ENCODE data around the gene GPC5.
"Not testable (repeated sequence)": the region's sequence is repeated elsewhere in the genome, so short reads cannot be mapped to it uniquely, and the experiment has no call there.

The GPC5 gene

DNA sequence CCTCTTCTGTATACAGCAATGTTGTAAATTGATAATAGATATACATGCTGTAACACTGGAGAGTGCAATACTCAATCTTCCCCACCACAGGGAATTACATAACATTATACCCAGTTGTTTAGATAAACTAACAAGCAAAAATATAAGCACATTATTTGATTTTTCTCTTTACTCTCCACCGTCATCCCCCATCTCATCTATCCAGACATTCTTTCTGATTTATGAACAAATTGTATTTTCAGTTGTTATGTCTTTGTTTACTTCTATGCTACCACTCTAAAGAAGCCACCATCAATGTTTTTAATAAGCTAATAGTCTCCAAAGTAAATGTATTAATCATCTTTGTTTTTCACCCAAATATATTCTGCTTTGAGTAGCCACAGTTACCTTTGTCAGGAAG, 1337.5 kb downstream of the GPC5 start:
- DNase-seq (ENCODE audit: low read depth in 2 of 2) = no peak

DNA sequence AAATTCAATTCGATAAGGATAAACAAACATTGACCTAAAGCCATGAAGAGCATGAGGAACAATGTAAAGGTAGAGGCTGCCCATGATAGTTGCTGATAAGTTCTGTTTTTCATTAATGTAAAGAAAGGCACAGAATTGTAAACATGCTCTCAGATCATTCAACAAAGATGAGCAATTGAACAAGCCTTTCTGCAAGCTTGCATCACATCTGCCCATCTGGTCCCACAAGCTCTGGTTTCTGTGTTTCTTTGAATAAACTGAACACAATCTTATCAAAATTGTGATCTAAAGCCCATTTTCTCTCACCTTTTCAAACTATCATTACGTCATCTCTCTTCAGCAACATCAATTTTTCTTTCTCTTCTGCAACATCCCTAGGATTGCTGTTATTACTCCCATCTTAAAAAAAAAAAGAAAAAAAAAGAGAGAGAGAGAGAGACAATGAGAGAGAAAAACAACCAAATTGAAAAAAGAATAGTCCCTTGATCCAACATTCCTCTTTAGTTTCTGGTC, 1340.9 kb downstream of the GPC5 start:
- DNase-seq (ENCODE audit: low read depth in 2 of 2) = peak; percentile 6 to 9

DNA sequence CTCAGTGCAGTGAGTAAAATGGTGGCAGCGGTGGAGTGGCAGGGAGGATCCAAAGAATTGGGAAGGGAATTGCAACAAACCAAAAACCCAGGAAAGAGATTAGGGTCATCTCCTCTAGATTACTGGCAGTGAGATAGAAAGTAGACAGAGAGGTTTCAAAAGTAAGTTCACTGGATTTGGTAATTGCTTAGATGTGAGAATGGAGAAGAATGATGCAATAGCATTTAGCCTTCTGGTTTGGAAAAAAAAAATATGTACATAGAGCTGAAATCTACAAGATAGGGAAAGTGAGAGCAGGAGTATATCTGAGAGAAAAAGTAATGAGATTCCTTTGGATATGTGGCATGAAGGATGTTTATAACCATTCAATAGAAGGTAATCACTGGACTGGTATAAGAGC, 1345.6 kb downstream of the GPC5 start:
- no peak for DNase-seq (ENCODE audit: low read depth in 2 of 2)

DNA sequence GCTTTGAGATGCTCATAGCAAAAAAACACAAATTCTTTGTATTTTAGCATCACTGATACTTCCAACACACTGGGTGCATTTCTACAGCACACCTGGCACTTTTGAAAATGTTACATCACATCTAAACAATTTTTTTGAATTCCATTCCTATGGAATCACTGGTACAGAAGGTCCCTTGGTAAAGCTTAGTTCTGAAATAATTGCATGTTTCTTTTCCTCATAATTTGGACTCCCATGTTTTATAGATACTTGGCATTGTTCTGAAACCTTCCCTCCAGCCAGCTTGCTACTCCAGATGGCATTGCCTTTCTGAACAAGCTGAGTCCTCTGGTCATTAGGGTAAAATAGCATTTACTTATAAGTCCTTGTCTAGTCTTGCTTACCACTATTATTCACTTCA, 1346.8 kb downstream of the GPC5 start:
- no peak for DNase-seq (ENCODE audit: low read depth in 2 of 2)

DNA sequence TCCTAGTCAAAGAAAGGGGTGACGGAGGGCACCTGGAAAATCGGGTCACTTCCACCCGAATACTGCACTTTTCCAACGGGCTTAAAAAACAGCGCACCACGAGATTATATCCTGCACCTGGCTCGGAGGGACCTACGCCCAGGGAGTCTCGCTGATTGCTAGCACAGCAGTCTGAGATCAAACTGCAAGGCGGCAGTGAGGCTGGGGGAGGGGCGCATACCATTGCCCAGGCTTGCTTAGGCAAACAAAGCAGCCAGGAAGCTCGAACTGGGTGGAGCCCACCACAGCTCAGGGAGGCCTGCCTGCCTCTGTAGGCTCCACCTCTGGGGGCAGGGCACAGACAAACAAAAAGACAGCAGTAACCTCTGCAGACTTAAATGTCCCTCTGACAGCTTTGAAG, 1354.3 kb downstream of the GPC5 start:
- not testable (repeated sequence) for DNase-seq (ENCODE audit: low read depth in 2 of 2)

DNA sequence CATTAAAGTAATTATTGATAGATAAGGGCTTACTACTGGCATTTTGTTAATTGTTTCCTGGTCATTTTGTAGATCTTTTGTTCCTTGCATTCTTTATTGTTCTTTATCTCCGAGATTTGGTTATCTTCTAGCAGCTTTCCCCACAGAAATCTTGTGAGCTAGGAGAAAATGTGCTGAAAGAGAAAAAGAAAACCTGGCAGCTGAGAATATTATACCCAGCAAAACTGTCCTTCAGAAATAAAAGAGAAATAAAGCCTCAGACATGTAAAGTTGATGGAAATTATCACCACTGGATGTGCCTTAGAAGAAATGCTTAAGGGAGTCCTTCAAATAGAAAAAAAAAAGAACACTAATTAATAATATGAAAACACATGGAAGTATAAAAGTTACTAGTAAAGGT, 1363.3 kb downstream of the GPC5 start:
- DNase-seq (ENCODE audit: low read depth in 2 of 2) = no peak

DNA sequence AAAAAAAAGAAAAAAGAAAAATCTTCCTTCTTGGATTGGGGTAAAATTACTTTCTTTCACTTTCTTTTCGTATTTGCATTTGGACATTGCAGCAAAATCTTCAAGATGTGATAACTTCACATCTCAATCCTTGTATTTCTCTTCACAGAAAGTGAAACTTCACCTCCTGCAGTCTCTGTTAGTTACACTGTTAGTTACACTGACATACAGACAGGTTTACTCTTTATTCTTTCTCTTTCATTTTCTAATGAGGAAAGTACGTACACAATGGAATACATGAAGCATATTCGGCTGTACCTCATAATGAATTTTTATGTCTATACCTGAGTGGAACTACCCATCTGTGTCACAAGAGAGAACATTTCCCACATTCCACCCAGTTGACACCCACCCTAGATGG, 1369.0 kb downstream of the GPC5 start:
- no peak for DNase-seq (ENCODE audit: low read depth in 2 of 2)

DNA sequence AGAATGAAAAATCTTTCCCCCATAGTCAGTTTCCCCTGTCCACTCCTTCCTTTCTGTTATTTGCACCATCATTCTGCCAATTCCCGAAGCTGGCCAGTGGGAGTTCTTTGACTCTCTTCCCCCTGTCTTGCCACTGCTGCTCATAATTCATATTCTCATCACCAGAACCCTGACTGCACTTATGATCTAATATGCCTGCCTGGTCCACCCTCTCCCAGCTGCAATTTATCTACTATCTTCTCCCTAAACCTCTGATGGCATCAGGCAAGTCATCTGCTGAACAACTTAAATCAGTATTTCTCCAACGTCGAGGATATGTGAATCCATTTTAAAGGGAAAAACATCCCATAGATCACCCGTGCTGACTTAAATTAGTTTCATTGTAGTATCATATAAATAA, 1370.2 kb downstream of the GPC5 start:
- DNase-seq (ENCODE audit: low read depth in 2 of 2) = no peak

DNA sequence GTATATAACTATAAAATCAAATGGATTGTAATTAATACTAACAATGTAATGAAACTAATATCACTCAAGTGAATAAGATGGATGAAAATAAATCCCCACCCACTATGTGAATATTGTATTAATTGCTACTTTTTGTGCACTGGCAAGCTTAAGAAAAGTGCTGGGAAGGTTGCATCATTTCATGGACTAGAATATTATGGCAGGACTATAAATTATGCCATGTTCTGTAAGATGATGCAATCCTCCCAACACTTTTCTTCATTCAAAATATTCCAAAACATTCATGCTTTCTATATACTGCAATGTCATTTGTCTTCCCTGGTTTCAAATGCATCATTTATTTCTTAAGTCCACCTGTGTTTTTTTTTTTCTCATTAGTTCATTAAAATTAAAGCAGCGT, 1370.6 kb downstream of the GPC5 start:
- peak; percentile 25 to 32 for DNase-seq (ENCODE audit: low read depth in 2 of 2)

DNA sequence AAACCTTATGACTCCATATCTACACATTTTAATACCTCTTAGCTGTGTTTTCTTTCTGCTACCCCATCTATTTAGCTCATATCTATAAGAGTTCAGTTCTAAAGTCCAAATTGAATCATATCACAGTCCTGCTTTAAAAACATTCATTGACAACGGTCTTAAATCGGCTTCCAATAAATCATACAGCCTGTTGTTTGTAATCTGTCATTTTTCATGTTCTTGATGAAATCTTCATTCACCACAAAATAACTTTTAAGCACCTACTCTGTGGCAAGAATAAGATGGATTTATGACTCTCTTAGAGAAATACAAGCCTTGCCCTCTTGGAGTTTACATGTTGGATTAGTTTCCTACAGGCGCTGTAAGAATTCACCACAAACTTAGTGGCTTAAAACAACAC, 1377.2 kb downstream of the GPC5 start:
- peak in 1 of 2 experiments; percentile 25 for DNase-seq (ENCODE audit: low read depth in 2 of 2)

DNA sequence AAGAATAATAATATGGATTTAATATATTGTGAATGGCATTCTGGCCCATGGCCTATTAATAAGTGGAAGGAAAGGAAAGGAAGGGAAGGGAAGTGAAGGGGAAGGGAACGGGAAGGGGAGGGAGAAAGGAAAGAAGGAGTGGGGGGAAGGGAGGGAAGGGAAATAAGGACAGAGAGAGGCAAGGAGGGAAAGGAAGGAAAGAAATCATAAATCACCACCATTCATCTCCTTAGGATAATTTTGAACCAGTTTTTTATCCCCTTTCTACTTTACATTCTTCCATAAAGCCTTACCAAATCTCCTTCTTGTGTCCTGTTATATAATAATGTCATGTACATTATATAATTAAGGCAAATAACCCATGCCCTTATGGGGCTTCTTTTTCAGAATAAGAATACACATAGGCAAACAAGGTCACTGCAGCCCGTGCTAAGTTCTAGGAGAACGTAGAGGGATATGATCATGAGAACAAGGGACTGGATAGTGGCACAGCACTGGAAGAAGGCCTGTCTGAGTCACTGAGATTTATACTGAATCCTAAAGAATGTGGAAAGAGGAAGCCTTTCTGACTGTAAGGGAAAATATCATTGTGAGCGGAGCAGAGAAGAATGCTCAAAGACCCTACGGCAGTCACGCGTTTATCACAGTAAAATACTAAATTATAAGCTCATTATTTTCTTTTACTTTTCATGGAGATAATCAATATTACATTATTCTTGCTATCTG, 1383.7 kb downstream of the GPC5 start:
- DNase-seq (ENCODE audit: low read depth in 2 of 2) = no peak

DNA sequence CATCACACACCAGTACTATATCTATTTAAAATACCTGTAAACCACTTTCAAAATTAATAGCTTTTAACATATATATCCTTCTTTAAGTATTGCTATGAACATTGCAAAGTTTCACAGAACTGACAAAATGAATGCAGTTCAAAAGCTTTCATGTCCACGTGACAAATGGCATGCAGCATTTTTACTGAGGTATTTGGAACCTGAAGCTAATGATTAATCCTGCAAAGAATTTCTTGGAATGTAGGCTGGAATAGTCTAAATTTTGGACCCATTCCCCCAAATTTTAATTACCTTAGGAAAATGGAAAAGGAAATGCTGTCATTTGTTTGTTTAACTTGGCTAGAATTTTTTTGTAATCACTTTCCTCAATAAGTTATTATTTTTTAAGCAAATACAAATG, 1404.4 kb downstream of the GPC5 start:
- peak; percentile 21 to 32 for DNase-seq (ENCODE audit: low read depth in 2 of 2)

DNA sequence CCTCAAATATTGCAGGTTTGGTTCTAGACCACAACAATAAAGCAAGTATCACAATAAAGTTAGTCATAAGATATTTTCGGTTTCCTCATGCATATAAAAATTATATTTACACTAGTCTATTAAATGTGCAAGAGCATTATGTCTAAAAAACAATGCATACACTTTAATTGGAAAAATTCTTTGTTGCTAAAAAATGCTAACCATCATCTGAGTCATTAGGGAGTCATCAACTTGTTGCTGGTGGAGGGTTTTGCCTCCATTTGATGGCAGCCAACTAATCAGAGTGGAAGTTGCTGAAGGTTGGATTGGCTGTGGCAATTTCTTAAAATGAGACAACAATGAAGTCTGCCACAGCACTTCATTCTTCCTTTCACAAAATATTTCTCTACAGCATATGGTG, 1405.9 kb downstream of the GPC5 start:
- DNase-seq (ENCODE audit: low read depth in 2 of 2) = peak; percentile 30 to 33

DNA sequence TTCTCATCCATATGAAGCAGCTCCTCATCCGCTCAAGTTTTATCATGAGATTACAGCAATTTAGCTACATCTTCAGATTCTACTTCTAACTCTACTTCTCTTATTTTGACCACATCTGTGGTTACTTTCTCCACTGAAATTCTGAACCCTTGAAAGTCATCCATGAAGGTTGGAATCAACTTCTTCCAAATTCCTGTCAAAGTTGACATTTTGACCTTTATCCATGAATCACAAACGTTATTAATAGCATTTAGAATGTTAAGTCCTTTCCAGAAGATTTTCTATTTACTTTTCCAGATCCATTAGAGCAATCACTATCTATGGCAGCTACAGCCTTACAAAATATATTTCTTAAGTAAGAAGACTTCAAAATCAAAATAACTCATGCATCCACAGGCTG, 1406.5 kb downstream of the GPC5 start:
- peak; percentile 29 to 53 for DNase-seq (ENCODE audit: low read depth in 2 of 2)

DNA sequence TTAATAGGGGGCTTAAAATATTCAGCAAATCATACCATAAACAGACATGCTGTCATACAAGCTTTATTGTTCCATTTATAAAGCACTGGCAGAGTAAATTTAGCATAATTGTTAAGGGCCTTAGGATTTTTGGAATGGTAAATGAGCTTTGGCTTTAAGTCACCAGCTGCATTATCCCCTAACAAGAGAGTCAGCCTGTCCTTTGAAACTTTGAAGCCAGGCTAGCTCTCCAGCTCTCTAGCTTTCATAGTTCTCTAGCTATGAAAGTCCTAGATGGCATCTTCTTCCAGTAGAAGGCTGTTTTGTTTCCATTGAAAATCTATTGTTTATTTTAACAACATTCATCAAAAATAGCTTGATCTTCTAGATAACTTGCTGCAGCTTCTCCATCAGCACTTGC, 1407.3 kb downstream of the GPC5 start:
- no peak for DNase-seq (ENCODE audit: low read depth in 2 of 2)

DNA sequence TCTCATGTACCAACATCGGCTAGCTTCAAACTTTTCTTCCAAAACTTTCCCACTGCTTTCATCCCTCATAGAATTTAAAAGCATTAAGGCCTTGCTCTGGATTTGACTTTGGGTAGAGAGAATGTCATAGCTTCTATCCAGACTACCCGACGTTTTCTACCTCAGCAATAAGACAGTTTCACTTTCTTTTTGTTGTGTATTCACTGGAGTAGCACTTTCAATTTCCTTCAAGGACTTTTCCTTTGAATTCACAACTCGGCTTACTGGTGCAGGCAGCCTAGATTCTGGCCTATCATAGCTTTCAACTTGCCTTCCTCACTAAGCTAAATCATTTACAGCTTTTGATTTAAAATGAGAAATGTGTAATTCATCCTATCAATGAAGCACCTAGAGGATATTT, 1407.8 kb downstream of the GPC5 start:
- no peak for DNase-seq (ENCODE audit: low read depth in 2 of 2)

DNA sequence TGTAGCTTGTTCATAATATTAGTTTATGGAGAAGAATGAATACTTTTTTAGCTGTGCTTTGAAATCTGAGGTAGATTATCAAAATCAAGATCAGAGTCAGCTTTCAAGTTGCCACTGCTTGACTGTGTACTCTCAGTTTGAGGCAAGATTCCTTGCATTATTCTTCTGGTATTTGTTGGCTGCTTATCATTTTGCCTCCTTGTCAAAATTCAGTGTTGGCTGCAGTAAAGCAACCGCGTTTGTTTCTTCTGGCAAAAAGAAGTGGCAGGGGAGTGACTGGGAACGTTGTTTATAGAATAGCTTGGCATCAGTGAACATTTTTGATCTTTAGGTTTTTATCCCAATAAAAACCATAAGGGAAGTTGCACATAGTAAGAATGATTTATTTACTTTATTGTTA, 1408.9 kb downstream of the GPC5 start:
- DNase-seq (ENCODE audit: low read depth in 2 of 2) = no peak

DNA sequence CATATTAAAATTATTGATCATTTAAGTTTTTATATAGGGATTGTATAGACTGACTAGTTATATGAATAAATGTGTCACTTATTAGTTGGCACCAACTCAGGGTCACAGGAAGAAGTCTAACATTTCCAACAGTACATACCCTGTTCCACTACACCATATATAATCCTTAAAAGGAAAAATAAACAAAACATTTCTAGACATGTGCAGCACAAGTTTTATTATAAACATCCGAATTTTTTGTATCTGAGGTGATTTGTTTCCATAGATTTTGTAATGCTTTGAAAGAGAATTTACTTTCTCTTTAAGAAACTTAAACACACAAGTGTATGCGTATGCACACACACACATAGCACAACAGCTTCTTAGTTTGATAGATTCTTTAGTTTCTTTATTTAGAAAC, 1409.5 kb downstream of the GPC5 start:
- no peak for DNase-seq (ENCODE audit: low read depth in 2 of 2)

DNA sequence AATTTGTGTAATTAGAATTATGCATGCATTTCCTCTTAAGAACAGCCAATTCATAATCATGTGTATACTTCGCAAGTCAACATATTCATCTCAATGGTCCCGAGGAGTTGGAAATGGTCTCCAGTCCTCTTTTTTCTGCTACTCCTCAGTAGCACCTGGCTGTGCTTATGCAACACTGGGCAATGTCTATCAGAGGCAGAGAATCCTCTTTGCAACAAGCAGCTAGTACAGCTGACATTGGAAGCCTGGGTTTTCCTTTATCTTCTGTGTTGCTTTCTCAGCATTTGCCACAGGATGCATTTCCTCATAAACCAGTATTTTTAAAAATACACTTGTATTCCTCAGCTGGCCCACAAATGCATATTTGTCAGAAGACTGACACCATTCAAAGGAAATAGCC, 1422.9 kb downstream of the GPC5 start:
- DNase-seq (ENCODE audit: low read depth in 2 of 2) = no peak

DNA sequence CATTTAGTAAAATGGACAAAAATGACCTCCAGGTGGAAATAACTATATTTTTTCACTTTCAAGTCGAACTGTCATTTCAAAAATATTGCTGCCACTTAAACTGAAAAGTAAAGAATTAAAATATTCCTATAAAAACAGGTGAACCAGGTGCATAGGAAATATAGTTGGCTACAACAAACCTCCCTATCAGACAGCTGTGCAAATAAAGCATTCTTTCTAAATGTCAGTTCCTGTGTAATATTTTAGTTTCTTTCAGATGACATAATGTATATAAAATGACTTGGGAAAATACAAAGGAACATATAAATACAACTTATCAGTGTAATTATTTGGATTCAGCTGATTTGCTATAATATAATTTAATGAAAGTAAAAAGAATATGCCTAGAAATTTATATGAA, 1424.6 kb downstream of the GPC5 start:
- no peak for DNase-seq (ENCODE audit: low read depth in 2 of 2)

DNA sequence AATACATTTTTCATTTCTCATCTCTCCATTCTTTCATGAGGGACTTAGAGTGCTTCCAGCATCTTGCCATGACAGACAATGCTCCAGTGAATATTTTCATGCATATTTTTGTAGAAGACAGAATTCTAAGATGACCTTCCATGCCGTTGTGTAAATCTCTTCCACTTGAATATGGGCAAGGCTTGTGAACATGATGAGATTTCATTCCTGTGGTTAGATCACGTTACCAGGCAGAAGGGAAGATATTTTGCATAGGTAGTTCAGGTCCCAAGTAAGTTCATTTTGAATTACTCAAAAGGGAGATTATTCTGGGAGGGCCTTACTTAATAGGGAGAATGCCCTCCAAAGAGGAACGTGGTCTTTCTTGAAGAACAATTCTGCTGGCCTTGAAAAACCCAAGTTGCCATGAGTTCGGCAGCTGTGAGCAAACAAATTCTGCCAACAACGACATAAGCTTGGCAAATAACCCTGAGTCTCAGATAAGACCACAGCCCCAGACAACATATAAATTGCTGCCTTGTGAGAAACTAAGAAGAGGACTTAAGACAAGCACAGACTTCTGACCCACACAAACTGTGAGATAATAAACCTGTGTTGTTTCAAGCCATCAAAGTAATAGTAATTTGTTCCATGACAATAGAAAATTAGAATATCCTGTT, 1427.6 kb downstream of the GPC5 start:
- no peak for DNase-seq (ENCODE audit: low read depth in 2 of 2)

DNA sequence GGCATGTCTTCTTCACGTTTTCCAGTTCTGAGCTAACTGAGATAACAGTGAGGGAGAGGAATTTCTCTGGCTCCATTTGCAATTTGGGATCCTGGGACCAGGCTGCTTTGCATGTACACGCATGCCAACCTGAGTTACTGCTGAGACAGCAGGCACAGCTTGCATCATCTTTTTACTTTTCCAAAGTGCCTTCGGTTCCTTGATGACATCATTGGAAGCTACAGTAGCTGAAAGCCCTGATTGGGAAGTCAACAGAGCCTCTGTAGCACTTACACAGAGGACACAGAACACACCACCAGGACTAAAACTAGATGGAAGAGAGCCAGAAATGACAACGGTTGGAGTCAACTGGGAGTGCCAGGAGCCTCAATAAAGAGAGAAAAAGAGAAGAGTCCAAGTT, 1429.1 kb downstream of the GPC5 start:
- no peak for DNase-seq (ENCODE audit: low read depth in 2 of 2)

DNA sequence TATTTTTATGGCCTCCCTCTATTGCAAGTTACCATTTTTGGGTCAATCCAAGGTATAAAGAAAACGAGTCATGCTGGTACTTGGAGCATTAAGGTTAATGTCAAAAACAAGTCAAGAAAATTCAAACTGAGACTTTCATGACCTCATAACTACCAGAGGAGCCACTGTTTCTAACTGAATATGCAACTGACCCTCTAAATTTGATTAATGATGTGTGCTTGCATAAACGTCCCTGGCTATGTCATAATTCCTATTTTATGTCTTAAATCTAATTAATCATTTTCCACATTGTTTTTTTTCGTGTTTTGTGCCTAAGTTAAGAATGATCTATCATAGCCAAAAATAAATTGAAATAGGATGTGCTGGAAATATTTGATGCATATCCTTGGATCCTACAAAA, 1431.5 kb downstream of the GPC5 start:
- no peak for DNase-seq (ENCODE audit: low read depth in 2 of 2)

DNA sequence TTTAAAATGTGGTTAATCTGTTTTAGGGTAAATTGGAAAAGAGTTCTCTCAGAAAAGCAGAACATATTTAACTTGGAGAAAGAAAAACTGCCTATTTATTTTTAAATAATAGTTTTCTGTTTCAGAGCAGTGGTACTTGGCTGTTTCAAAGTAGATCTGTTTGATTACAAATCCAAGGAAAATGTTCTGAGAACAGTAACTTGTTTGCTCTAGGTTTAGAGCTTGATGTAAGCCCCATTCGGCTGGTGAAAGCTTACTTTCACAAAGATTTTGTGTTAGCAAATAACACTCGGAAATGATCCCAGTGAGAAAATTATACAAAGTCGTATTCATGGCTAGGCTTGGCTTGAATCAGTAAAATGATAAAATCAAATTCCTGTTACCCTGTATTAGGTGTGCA, 1432.4 kb downstream of the GPC5 start:
- DNase-seq (ENCODE audit: low read depth in 2 of 2) = no peak

Measured in fibroblast of skin of left biceps (primary cell).